Measurements from ENCODE around the gene ADM.

ADM gene

DNA sequence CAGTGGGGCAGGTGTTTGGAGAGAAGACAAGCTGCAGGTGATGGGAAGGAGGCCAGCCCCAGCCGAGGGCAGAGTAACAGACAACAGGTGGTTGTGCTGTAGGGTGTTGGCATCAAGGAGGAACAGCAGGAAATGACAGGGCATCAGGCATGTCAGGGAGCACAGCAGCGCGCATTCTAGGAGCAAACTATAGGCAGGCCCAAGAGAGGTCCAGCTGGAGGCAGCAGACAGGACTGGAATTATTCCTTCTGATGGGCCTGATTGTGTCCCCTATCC is 13.6 kb downstream of the ADM start:
- no peak overlapping the region for H3K4me2 ChIP-seq (ENCODE audit: low read length)
- peaks cover 3% of the 10 kb centered on the region for H3K4me1 ChIP-seq (ENCODE audit: control insufficient read depth, low read depth, low read length)
- H4K5ac ChIP-seq (ENCODE audit: low read length), result no peak overlapping the region
- H3K79me2 ChIP-seq (ENCODE audit: control insufficient read depth, insufficient read depth, low read length), result no peaks in the 10 kb centered on the region
- H3K79me1 ChIP-seq (ENCODE audit: low read length), result no peaks in the 10 kb centered on the region
- no peak overlapping the region for H3K9ac ChIP-seq (ENCODE audit: low read length)
- no peaks in the 10 kb centered on the region for H3K27me3 ChIP-seq (ENCODE audit: insufficient read depth, low read length, poor library complexity)
- no peak overlapping the region for H3K56ac ChIP-seq (ENCODE audit: low read length)
- H3K27ac ChIP-seq (ENCODE audit: low read depth, low read length), result no peak overlapping the region
- H3K18ac ChIP-seq (ENCODE audit: low read length), result no peak overlapping the region
- no CpG with 5 or more reads among the region's 3 CpGs for WGBS (ENCODE audit: extremely low coverage, insufficient coverage, low lambda C conversion rate)
- no peak overlapping the region for H2AK5ac ChIP-seq (ENCODE audit: low read length)
- no peak overlapping the region for H3K4me3 ChIP-seq (ENCODE audit: low read length)
- H2BK120ac ChIP-seq (ENCODE audit: low read depth, low read length), result no peak overlapping the region
- no peak overlapping the region for H4K8ac ChIP-seq (ENCODE audit: low read depth, low read length)
- H3K23ac ChIP-seq (ENCODE audit: low read length), result no peak overlapping the region
- H2BK5ac ChIP-seq (ENCODE audit: low read length), result no peak overlapping the region
- DNase-seq, result no peak
- H3K36me3 ChIP-seq (ENCODE audit: control insufficient read depth, insufficient read depth, low read length), result no peaks in the 10 kb centered on the region
- no peak overlapping the region for H3K4ac ChIP-seq (ENCODE audit: low read depth, low read length)
- no peak overlapping the region for H2BK15ac ChIP-seq (replicated peaks; ENCODE audit: low read depth)

DNA sequence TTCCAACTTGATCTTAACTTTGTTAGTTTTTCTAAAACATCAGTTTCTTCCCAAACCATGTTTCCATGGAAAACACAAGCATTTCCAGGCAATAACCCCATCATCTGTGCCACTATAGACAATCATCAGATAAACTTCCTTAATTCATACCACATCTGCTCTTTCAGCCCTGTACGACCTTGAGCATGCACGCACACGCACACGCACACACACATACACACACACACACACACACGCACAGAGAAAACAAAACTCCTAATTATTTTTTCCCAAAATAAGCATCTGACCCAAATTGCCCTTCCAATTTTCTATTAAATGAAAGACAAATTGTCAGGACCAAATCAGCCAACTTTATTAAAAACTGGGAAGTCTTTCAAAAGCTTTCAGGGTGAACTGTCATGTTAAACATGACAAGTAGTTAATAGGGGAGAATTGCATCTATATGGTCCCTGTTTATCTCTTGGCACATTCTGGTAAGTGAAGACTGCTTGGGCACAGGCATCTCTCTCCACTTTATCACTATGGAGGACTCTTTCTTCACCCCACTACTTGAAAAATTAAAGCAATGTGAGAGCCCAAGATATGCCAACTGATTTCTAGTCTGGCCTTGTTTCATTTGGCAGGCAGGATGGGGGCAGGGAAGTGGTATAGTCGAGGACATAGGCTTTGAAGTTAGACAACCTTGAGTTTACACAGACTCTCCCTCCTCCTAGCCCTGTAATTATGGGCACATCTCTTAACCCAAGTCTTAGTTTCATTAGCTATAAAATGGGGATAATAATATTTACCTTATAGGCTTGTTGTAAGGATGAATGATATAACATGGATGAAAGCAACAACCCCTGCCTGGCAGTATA is 15.1 kb downstream of the ADM start:
- Histone ChIP-seq H3K79me1 (ENCODE audit: low read length) (no peaks in the 10 kb centered on the region), H3K4me1 (ENCODE audit: control insufficient read depth, low read depth, low read length) (peaks cover 6% of the 10 kb centered on the region), H2BK15ac (replicated peaks; ENCODE audit: low read depth) (no peak overlapping the region), H3K27ac (ENCODE audit: low read depth, low read length) (no peak overlapping the region), H3K9ac (ENCODE audit: low read length) (no peak overlapping the region), H3K18ac (ENCODE audit: low read length) (no peak overlapping the region), H3K4ac (ENCODE audit: low read depth, low read length) (no peak overlapping the region), H4K5ac (ENCODE audit: low read length) (no peak overlapping the region), H3K4me2 (ENCODE audit: low read length) (no peak overlapping the region), H3K56ac (ENCODE audit: low read length) (no peak overlapping the region), H3K36me3 (ENCODE audit: control insufficient read depth, insufficient read depth, low read length) (no peaks in the 10 kb centered on the region), H3K27me3 (ENCODE audit: insufficient read depth, low read length, poor library complexity) (no peaks in the 10 kb centered on the region), H2BK5ac (ENCODE audit: low read length) (no peak overlapping the region), H3K79me2 (ENCODE audit: control insufficient read depth, insufficient read depth, low read length) (no peaks in the 10 kb centered on the region), H4K8ac (ENCODE audit: low read depth, low read length) (no peak overlapping the region), H3K23ac (ENCODE audit: low read length) (no peak overlapping the region), H2BK120ac (ENCODE audit: low read depth, low read length) (no peak overlapping the region), H3K4me3 (ENCODE audit: low read length) (no peak overlapping the region), H2AK5ac (ENCODE audit: low read length) (no peak overlapping the region)
- DNase-seq, result no peak
- WGBS (ENCODE audit: extremely low coverage, insufficient coverage, low lambda C conversion rate), result 100% methylated on average over 1 of the region's 6 CpGs

DNA sequence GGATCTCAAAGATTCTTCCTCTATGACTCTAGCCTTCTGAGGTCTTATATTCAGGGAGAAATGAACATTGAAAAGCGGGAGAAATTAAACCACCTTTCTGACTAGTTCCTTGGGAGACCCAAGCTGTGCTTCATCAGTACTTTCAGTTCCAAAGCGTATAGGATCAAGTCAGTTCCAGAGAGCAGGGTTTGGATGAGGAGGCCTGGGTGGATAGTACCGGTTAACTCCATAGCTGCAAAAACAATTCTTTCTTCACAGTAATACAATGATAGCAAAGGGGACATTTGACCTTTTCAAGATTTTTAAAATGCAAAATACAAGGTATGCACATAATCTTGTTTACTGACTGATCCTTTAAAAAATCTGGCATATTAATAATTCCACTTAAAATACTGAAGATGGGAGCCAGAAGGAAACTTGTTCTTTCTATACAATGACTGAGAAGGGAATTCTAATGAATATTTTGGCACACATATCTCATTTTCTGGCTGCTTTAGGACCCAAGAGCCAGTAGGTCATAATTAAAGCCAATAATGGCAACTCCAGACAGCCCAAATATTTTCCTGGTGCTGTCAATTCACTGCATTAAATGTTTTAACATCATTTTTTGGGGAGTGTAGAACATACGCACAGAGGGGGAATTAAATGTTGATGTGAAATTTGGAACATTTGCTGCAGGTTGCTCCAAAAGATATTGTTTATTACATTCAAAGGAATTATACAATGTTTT is 16.0 kb downstream of the ADM start:
- no peak overlapping the region for H2BK15ac ChIP-seq (replicated peaks; ENCODE audit: low read depth)
- no CpG with 5 or more reads among the region's 4 CpGs for WGBS (ENCODE audit: extremely low coverage, insufficient coverage, low lambda C conversion rate)
- no peak overlapping the region for H3K56ac ChIP-seq (ENCODE audit: low read length)
- H3K4me1 ChIP-seq (ENCODE audit: control insufficient read depth, low read depth, low read length), result peaks cover 6% of the 10 kb centered on the region
- no peaks in the 10 kb centered on the region for H3K27me3 ChIP-seq (ENCODE audit: insufficient read depth, low read length, poor library complexity)
- H4K8ac ChIP-seq (ENCODE audit: low read depth, low read length), result no peak overlapping the region
- peak overlapping the region; percentile 61 for H3K18ac ChIP-seq (ENCODE audit: low read length)
- H3K4me2 ChIP-seq (ENCODE audit: low read length), result no peak overlapping the region
- no peak overlapping the region for H2BK120ac ChIP-seq (ENCODE audit: low read depth, low read length)
- H3K36me3 ChIP-seq (ENCODE audit: control insufficient read depth, insufficient read depth, low read length), result no peaks in the 10 kb centered on the region
- no peak overlapping the region for H4K5ac ChIP-seq (ENCODE audit: low read length)
- H3K9ac ChIP-seq (ENCODE audit: low read length), result no peak overlapping the region
- H3K79me1 ChIP-seq (ENCODE audit: low read length), result no peaks in the 10 kb centered on the region
- H3K27ac ChIP-seq (ENCODE audit: low read depth, low read length), result no peak overlapping the region
- no peak overlapping the region for H2AK5ac ChIP-seq (ENCODE audit: low read length)
- no peaks in the 10 kb centered on the region for H3K79me2 ChIP-seq (ENCODE audit: control insufficient read depth, insufficient read depth, low read length)
- H3K23ac ChIP-seq (ENCODE audit: low read length), result no peak overlapping the region
- no peak for DNase-seq
- H3K4ac ChIP-seq (ENCODE audit: low read depth, low read length), result peak overlapping the region; percentile 28
- no peak overlapping the region for H2BK5ac ChIP-seq (ENCODE audit: low read length)
- H3K4me3 ChIP-seq (ENCODE audit: low read length), result no peak overlapping the region

DNA sequence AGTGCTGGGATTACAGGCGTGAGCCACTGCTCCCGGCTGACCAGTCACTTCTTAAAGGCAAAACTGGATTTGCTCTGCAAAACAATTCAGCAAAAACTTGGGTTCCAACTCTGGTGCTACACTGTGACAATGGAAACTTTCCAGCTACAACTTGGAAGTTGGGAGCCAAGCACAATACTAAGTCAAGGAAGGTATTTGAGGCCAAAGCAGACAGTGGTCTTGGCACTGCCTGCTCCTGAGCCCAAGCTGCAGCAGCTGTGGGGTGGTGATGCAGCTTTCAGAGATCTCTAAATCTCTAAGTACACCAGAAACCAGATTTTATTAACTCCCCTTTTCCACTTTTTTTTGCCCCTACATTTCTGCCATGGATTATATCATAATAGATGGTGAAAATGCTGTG is 17.5 kb downstream of the ADM start:
- Histone ChIP-seq H3K4me3 (ENCODE audit: low read length) (no peak overlapping the region), H3K56ac (ENCODE audit: low read length) (no peak overlapping the region), H3K4me1 (ENCODE audit: control insufficient read depth, low read depth, low read length) (peaks cover 8% of the 10 kb centered on the region), H3K23ac (ENCODE audit: low read length) (no peak overlapping the region), H3K27me3 (ENCODE audit: insufficient read depth, low read length, poor library complexity) (no peaks in the 10 kb centered on the region), H3K4ac (ENCODE audit: low read depth, low read length) (no peak overlapping the region), H2BK15ac (replicated peaks; ENCODE audit: low read depth) (no peak overlapping the region), H3K36me3 (ENCODE audit: control insufficient read depth, insufficient read depth, low read length) (no peaks in the 10 kb centered on the region), H4K8ac (ENCODE audit: low read depth, low read length) (no peak overlapping the region), H2BK5ac (ENCODE audit: low read length) (no peak overlapping the region), H4K5ac (ENCODE audit: low read length) (no peak overlapping the region), H3K27ac (ENCODE audit: low read depth, low read length) (no peak overlapping the region), H3K18ac (ENCODE audit: low read length) (no peak overlapping the region), H3K79me2 (ENCODE audit: control insufficient read depth, insufficient read depth, low read length) (no peaks in the 10 kb centered on the region), H2BK120ac (ENCODE audit: low read depth, low read length) (no peak overlapping the region), H3K79me1 (ENCODE audit: low read length) (no peaks in the 10 kb centered on the region), H3K4me2 (ENCODE audit: low read length) (no peak overlapping the region), H3K9ac (ENCODE audit: low read length) (no peak overlapping the region), H2AK5ac (ENCODE audit: low read length) (no peak overlapping the region)
- no peak for DNase-seq
- WGBS (ENCODE audit: extremely low coverage, insufficient coverage, low lambda C conversion rate), result no CpG with 5 or more reads among the region's 2 CpGs

DNA sequence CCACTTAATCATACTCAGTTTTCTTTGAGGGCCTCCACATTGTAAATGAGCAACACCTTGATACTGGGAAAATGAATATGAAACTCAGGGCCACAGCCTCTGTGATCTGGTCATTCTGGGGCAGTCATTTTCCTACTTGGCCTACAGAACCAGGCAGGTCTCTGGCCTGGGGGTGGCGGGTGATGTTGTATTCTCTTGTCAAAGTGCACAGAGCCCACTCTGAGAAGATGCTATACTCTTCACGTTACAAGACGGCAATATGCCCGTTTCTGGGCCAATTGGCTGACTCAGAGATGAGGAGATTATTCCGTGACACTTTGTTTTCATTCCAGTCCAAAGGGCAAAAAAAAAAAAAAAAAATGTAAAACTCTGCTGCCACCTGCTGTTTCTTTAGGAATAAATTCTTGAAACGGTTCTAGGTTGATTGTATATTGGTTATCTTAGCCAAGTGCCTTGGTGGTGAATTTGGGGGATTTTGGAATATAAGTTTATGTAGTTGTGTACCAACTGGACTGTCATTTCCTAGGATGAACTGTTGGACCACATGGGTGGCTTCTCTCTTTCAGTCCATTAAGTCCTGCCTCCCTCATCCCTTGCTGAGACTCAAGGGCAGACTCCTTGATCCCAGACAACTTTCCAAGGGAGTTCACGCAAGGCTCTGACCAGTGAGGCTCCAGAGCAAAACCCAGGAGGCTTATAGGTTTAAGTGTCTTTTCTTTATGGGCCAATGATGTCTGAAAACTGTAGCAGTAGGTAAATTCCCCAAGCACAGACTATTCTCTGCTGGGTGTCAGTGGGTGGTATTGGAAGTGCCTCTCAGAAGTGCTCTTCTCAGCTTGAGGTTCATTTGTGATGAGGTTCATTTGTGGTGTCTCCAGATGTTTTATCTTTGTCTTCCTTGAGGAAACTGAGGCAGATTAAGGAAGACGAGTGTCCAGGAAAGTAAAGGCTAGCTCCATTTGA is 18.2 kb downstream of the ADM start:
- no peak overlapping the region for H2BK15ac ChIP-seq (replicated peaks; ENCODE audit: low read depth)
- H3K23ac ChIP-seq (ENCODE audit: low read length), result no peak overlapping the region
- H4K8ac ChIP-seq (ENCODE audit: low read depth, low read length), result no peak overlapping the region
- peaks cover 8% of the 10 kb centered on the region for H3K4me1 ChIP-seq (ENCODE audit: control insufficient read depth, low read depth, low read length)
- H3K18ac ChIP-seq (ENCODE audit: low read length), result peak overlapping the region; percentile 92
- H3K4me3 ChIP-seq (ENCODE audit: low read length), result no peak overlapping the region
- H3K4me2 ChIP-seq (ENCODE audit: low read length), result no peak overlapping the region
- DNase-seq, result peak; percentile 81
- no peaks in the 10 kb centered on the region for H3K36me3 ChIP-seq (ENCODE audit: control insufficient read depth, insufficient read depth, low read length)
- WGBS (ENCODE audit: extremely low coverage, insufficient coverage, low lambda C conversion rate), result 100% methylated on average over 1 of the region's 8 CpGs
- H4K5ac ChIP-seq (ENCODE audit: low read length), result no peak overlapping the region
- H2AK5ac ChIP-seq (ENCODE audit: low read length), result peak overlapping the region; percentile 66
- peak overlapping the region; percentile 35 for H2BK120ac ChIP-seq (ENCODE audit: low read depth, low read length)
- peak overlapping the region; percentile 13 for H3K9ac ChIP-seq (ENCODE audit: low read length)
- H3K79me1 ChIP-seq (ENCODE audit: low read length), result no peaks in the 10 kb centered on the region
- peak overlapping the region; percentile 40 for H3K56ac ChIP-seq (ENCODE audit: low read length)
- H3K79me2 ChIP-seq (ENCODE audit: control insufficient read depth, insufficient read depth, low read length), result no peaks in the 10 kb centered on the region
- peak overlapping the region; percentile 78 for H3K4ac ChIP-seq (ENCODE audit: low read depth, low read length)
- no peaks in the 10 kb centered on the region for H3K27me3 ChIP-seq (ENCODE audit: insufficient read depth, low read length, poor library complexity)
- H2BK5ac ChIP-seq (ENCODE audit: low read length), result peak overlapping the region; percentile 0
- H3K27ac ChIP-seq (ENCODE audit: low read depth, low read length), result no peak overlapping the region
